KOPT-K1 (cell line): Measurements from ENCODE around the gene B4GALNT4.
A peak's percentile ranks its signal among the peaks of the same experiment; 100 is the strongest.
"Not testable (repeated sequence)": the region's sequence is repeated elsewhere in the genome, so short reads cannot be mapped to it uniquely, and the experiment has no call there.

Experiments used
- H3K27ac ChIP-seq: fragments of 200-600 bp; sonication (generic); 2 replicates; pipeline ENCODE4 v1.5.1; 2016; ENCODE audit warnings: antibody characterized with exemption, mild to moderate bottlenecking, low read depth, low read length; ENCODE audit not compliant: poor library complexity, severe bottlenecking
- H3K36me3 ChIP-seq: fragments of 200-600 bp; sonication (generic); 2 replicates; pipeline ENCODE4 v1.5.1; 2017; ENCODE audit warnings: antibody characterized with exemption, mild to moderate bottlenecking, low read length, moderate library complexity; ENCODE audit not compliant: insufficient read depth
- H3K9me3 ChIP-seq: fragments of 200-600 bp; sonication (generic); 2 replicates; pipeline ENCODE4 v1.5.1; 2017; ENCODE audit warnings: antibody characterized with exemption, low read length, mild to moderate bottlenecking; ENCODE audit not compliant: insufficient read depth, poor library complexity, severe bottlenecking

The B4GALNT4 gene

DNA sequence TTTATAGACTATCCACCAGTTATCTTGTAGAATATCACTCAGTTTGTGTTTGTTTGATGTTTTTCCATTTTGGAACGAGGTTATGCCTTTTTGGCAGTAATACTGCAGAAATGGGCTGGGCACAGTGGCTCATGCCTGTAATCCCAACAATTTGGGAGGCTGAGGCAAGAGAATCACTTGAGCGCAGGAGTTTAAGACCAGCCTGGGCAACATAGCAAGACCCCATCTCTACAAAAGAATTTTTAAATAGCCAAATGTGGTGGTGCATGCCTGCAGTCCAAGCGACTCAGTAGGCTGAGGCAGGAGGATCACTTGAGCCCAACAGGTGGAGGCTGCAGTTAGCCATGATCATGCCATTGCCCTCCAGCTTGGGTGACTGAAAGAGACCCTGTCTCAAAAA lies 22.8 kb upstream of the B4GALNT4 start:
- H3K27ac ChIP-seq: no peak overlapping the region
- H3K9me3 ChIP-seq: no peaks in the 10 kb centered on the region
- no peaks in the 10 kb centered on the region for H3K36me3 ChIP-seq

DNA sequence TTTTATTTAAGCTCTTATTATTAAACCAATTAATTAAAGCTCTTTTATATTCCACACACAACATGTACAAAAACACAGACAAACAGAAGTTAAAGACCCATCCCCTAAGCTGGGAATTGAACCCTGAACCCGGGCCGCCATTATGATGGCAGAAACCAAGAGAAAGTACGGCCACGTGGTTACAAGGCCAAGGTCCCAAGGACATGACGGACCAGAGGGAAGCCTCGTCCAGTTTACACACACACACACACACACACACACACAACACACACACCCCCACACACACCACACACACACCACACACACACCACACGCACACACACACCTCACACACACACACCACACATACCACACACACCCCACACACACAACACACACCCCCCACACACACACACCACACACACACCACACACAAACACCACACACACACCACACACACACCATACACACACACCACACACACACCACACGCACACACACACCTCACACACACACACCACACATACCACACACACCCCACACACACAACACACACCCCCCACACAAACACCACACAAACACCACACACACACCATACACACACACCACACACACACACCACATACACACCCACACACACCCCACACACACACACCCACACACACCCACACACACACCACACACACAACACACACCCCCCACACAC lies 19.9 kb upstream of the B4GALNT4 start:
- peak overlapping the region; percentile 80 for H3K27ac ChIP-seq
- not testable (repeated sequence) for H3K9me3 ChIP-seq, H3K36me3 ChIP-seq

DNA sequence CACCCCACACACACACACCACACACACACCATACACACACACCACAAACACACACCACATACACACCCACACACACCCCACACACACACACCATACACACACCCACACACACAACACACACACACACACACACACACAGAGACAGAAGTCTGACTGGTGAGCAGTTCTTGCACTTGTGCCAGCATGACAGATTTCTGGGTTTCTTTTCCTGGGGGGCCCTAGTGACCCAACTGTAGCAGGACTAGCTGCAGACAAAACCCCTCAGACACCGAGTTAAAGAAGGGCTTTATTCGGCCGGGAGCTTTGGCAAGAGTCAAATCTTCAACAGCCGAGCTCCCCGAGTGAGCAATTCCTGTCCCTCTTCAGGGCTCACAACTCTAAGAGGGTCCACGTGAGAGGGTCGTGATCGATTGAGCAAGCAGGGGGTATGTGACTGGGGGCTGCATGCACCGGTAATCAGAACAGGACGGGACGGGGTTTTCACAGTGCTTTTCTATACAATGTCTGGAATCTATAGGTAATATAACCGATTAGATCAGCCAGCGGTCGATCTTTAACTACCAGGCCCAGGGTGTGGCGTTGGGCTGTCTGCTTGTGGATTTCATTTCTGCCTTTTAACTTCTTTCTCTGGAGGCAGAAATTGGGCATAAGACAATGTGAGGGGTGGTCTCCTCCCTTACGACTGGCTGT lies 19.1 kb upstream of the B4GALNT4 start:
- not testable (repeated sequence) for H3K9me3 ChIP-seq, H3K36me3 ChIP-seq
- H3K27ac ChIP-seq: peak overlapping the region; percentile 80

DNA sequence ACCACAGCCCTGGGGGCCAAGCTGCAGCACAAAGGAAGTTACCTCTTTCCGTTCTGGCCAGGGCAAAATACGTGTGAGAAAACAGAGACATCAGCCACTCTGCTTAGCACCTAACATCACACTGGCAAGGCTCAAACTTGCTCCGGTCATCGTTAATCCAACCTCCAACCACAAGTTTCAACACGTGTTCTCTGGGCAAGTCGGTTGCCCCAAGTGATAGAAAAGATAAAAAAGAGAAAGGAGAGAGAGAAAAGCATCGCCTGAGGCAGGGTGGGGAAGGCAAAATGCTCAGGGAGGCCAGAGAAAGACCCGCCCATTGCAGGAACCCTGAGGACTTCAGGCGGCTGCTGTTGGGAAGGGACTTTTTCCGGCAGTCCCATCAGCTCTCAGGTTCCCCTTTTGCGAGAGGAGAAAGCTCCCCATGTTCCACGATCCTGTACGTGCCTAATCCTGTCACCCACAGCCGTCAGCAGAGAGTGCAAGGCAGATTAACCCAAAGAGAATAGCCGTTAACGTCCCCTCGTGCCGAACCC lies 18.5 kb upstream of the B4GALNT4 start:
- Histone ChIP-seq H3K9me3 (no peaks in the 10 kb centered on the region), H3K36me3 (no peaks in the 10 kb centered on the region), H3K27ac (peak overlapping the region; percentile 80)

DNA sequence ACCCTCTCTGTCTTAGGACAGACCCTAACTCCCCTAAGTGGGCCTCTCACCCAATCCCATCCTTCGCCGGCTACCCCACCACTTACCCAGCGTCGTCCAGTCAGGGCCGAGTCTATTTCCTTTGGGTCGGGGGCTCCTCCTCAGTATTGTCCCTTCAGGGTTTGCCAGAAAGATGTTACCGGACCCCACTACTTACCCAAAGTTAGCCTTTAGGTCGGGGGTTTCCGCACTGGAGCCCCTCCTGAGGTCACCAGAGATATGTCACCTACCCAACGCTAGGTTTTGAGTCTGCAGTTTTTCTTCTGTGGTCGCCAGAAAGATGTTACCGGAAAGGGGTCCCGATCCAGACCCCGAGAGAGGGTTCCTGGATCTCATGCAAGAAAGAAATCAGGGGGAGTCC lies 17.9 kb upstream of the B4GALNT4 start:
- Histone ChIP-seq H3K27ac (peak overlapping the region; percentile 80), H3K36me3 (no peaks in the 10 kb centered on the region), H3K9me3 (no peaks in the 10 kb centered on the region)

DNA sequence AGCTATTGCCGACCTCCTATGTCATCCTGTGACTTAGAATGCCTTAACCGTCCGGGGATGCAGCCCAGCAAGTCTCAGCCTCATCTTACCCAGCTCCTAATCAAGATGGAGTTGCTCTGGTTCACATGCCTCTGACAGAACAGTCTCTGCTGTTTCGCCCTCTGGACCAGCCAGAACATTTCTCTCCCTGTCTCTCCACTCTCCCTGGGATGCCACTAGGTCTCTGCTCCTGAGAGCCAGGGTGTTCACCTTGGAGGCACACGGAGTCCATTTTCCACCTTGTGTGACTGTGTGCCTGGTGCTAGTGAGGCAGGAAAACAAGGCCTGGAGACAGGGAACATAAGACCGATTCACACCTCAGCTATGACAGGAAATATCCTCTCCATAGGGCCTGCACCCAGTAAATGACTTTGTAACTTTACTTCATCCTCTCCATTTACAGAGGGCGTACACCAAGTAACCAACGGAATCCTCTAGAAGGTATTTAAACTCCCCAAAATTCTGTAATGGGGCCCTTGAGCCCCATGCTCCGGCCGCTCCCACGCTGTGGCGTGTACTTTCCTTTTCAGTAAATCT lies 16.8 kb upstream of the B4GALNT4 start:
- H3K9me3 ChIP-seq: no peaks in the 10 kb centered on the region

DNA sequence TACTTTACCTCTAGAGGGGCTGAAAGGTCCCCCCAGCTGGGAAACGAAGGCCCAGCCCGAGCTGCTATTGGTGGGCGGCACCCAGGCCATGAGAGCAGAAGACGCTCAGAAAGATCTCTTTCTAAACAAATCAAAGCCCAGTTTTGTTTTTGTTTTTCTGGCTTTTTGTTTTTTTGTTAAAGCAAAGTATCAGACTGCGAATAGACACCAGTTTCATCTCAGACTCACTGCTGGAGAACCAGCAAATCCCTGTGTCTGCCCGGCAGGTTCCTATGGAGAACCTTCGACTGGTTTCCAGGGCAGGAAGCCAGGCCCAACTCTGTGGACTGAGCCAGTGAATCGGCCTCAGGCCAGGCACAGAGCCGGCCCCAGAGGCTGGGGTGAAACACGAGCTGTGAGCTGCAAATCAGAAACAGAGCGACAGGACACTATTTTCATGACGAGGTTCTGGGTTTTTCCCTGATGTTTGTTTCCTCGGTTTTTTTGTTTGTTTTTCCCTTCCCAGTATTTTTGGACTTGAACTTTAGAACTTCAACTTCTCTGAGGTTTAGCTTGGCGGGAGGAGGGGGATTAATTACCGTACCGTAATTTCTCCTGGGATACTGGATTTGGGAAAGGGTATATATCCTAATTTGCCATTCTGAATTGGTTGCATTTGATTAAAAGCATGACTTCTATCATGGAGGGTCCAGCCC lies 16.0 kb upstream of the B4GALNT4 start:
- Histone ChIP-seq H3K27ac (peak overlapping the region; percentile 53), H3K9me3 (no peaks in the 10 kb centered on the region), H3K36me3 (no peaks in the 10 kb centered on the region)

More for the DNA sequence above, 16.8 kb upstream of the B4GALNT4 start:
- Histone ChIP-seq H3K36me3 (no peaks in the 10 kb centered on the region), H3K27ac (peak overlapping the region; percentile 53)

DNA sequence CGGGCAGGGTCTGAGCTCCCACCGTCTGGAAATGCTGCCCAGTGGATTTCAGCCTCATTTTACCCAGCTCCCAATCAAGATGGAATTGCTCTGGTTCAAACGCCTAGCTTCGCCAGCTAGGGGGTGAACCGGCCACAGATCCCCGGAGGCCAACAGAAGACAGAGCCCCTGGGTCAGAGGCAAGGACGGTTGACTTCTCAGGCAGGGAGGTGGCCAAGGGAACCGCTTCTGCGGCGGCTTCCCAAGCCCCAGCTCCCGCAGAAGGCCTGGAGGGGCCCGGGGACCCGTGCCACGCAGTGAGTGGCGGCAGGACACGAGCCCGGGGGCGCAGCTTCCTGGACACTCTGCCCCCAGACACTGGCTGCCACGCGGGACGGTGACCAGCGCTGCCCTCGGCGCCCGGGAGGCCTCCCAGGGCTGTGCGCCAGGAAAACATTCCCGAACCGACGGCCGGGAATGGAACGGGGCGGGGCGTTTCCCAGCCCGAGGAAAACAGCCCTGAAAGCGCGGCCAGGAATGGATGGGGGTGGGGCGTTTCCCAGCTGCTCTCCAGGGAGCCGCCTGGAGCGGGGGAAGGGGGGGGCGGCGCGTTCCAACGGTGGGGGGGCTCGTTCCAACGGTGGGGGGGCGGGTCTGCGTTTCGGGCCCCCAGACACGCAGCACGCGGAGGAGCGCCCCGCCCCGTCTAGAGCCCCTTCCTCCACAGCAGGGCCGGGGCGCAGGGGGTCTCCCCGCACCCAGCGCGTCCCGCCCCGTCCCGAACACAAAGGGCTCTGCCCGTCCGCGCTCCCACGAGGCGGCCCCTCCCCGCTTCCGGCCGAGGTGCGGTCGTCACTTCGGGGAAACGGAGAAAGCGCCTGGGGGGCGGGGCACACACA lies 13.5 kb upstream of the B4GALNT4 start:
- Histone ChIP-seq H3K27ac (peak overlapping the region; percentile 90), H3K9me3 (no peaks in the 10 kb centered on the region), H3K36me3 (no peaks in the 10 kb centered on the region)

DNA sequence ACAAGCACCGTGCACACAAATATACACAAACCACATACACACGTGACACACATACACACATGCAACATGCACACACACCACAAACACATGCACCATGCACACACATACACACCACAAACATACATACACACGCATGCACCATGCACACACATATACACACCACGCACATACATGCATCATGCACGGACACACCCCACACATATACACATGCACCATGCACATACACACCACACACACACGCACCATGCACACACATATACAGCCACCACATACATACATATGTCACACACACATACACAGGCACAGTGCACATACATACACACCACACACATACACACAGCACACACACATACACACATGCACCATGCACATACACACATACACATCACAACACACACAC lies 12.7 kb upstream of the B4GALNT4 start:
- no peaks in the 10 kb centered on the region for H3K9me3 ChIP-seq
- no peak overlapping the region for H3K27ac ChIP-seq

DNA sequence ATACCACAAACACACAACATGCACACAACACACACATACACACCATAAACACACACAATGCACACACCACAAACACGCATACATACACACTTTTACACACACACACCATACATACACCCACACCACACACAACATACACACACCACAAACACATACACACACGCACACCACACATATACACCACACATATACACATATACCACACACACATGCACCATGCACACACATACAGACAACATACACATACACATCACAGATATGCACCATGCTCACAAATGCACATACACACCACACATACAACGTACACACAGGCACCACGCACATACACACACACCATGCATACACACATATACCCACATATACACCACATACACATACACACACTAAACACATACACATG lies 11.7 kb upstream of the B4GALNT4 start:
- no peak overlapping the region for H3K27ac ChIP-seq
- H3K36me3 ChIP-seq: no peaks in the 10 kb centered on the region
- H3K9me3 ChIP-seq: no peaks in the 10 kb centered on the region

More for the DNA sequence above, 12.7 kb upstream of the B4GALNT4 start:
- H3K36me3 ChIP-seq: no peaks in the 10 kb centered on the region

DNA sequence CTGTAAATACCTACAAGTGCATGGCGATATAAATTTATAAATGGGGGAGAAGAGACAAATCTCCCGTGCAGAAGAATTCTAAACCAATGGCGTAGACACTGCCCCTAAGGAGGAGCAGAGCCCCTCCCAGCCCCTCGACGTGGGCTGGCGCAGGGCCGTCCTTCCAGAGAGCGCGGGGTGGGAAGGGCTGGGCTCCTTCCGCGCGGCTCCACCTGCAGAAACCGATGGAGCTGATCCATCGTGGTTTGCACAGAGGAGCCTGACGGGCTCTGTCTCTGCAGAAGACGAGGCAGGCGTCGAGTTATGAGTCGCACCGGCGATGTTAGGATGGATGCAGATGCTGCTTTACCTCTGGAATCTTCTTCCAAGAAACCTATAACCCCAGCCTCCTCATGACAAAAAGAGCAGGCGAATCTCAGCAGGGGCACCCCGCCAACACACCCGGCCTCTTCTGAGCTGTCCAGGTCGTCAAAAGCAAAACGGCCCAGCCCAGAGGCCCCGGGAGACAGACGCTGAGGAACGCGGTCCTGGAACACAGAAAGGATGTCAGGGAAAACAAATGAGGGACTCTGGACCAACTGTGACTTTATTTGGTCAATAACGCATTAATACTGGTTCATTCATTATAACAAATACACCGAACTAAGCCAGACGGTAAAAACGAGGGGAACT lies 11.0 kb upstream of the B4GALNT4 start:
- Histone ChIP-seq H3K9me3 (no peaks in the 10 kb centered on the region), H3K36me3 (no peaks in the 10 kb centered on the region), H3K27ac (no peak overlapping the region)

DNA sequence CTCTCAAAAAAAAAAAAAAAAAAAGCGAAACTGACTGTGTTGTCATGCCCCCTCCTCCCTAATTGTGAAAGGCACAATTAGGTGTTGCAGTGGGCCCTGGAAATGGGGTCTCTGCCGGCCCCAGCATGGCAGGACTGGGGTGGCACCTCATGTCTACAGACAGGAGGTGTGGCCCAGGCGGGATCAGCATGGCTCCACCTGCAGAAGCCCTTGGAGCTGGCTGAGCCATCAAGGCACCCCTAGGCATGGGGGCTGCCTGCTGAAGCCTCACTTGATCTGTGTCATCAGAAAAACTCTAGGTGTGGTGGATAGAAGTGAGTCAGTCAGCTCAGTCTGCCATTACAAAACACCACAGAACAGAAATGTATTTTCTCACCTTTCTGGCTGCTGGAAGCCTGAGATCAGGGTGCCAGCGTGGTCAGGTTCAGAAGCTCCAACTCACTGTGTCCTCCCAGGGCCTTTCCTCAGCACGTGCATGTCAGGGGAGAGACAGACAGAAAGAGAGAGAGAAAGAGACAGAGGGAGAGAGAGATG lies 10.1 kb upstream of the B4GALNT4 start:
- Histone ChIP-seq H3K36me3 (no peaks in the 10 kb centered on the region), H3K27ac (no peak overlapping the region), H3K9me3 (no peaks in the 10 kb centered on the region)

DNA sequence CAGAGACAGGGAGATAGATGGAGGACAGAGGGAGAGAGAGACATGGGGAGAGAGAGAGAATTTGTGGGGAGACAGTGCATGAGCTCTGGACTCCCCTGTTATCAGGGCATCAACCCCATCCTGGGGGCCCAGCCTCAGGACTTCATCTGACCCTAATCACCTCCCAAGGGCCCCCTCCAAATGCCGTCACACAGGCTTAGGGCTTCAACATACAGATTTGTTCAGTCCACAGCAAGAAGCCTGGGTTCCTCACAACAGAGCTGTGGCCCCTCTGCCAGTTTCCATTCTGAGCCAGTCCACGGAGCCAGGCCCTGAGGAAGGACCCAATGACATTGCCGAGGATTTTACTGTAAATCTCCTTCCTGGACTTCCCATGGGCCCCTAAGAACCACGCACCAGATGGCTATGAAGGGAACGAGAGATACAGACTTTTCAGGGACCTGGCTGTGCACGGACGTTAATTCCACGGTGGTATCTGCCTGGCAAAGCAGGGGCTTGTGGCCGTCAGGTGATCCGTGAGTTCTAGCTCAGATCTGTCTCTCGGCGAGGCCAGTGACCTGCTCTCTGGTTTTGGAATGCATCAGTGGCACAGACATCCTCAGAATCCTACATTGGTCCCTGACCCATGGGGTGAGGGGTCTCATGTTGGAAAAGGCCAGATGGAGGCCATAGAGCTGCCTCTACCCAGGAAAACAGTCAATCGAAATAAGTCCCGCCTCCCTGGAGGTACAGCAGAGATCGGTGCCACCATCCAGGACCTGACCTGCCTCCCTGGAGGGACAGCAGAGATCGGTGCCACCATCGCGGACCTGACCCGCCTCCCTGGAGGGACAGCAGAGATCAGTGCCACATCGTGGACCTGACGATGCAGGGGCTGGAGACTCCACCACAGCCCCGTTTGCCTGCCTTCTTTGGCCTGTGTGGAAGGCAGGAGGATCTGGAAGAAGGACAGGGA lies 8.7 kb upstream of the B4GALNT4 start:
- Histone ChIP-seq H3K36me3 (no peaks in the 10 kb centered on the region), H3K9me3 (no peaks in the 10 kb centered on the region), H3K27ac (no peak overlapping the region)
